Lower lobe of right lung (tissue), 2 donors: Measurements from ENCODE around the gene HHEX. TPM values are rescaled to one million over a fixed set of nuclear protein-coding genes. Genes with fewer than 3 reads are reported as not detected.
"Not testable (repeated sequence)": the region's sequence is repeated elsewhere in the genome, so short reads cannot be mapped to it uniquely, and the experiment has no call there.

Experiments used
- ATAC-seq, 2 donors: fragments of 200-7000 bp; cut with Tn5 transposase; one replicate each; pipeline ENCODE4 v1.9.1; 2020 to 2022; ENCODE audit warnings: mild to moderate bottlenecking in 2 of 2, moderate library complexity in 2 of 2
- DNase-seq: peaks from one replicate; pipeline ENCODE4 v3.0.0-alpha.2; 2020
- H3K27ac ChIP-seq: fragments of 200-600 bp; one replicate; pipeline ENCODE4 v1.8.0; 2022
- H3K27me3 ChIP-seq: fragments of 200-600 bp; one replicate; pipeline ENCODE4 v1.8.0; 2022; ENCODE audit warnings: low read depth
- H3K36me3 ChIP-seq: fragments of 200-600 bp; one replicate; pipeline ENCODE4 v1.8.0; 2022; ENCODE audit warnings: mild to moderate bottlenecking
- H3K4me1 ChIP-seq: fragments of 200-600 bp; one replicate; pipeline ENCODE4 v1.8.0; 2022
- H3K4me3 ChIP-seq: fragments of 200-600 bp; one replicate; pipeline ENCODE4 v1.8.0; 2022; ENCODE audit warnings: mild to moderate bottlenecking
- H3K9me3 ChIP-seq: fragments of 200-600 bp; one replicate; pipeline ENCODE4 v1.8.0; 2022
- CTCF ChIP-seq: fragments of 200-600 bp; IDR thresholded peaks from one replicate; pipeline ENCODE4 v1.8.0; 2022; ENCODE audit warnings: antibody characterized with exemption, mild to moderate bottlenecking
- intact Hi-C: fragments of 100-400 bp; cut with DNase I; formaldehyde crosslinking; loops from one replicate; pipeline ENCODE4 v1.11.0; 2022
- total RNA-seq: library from RNA; stranded (reverse); fragmentation: NEBNext Ultra II Directional; extraction: Animal tissue kit (Norgen Biotek cat#: 25700); gene quantifications from one replicate; pipeline ENCODE4 v1.2.1, GENCODE V29; 2021
- donor health status: DM: no; HTN: yes; CAD: no; lungs with severe emphysema.

The HHEX gene
- total RNA-seq, 1 donor from 2014 or later: 19.5 TPM

- intact Hi-C loops: no loop called here
- no peaks in the 10 kb centered on the region for H3K4me1 ChIP-seq
- no peak for TF ChIP-seq CTCF
- no peaks in the 10 kb centered on the region for H3K27me3 ChIP-seq
- DNase-seq (no peak), ATAC-seq (no peak)
- H3K4me3 ChIP-seq: no peak overlapping the region
- H3K36me3 ChIP-seq: no peaks in the 10 kb centered on the region
- no peak overlapping the region for H3K27ac ChIP-seq
- no peaks in the 10 kb centered on the region for H3K9me3 ChIP-seq
Observed at GRCh38 chr10:92737484-92737883, 47.7 kb downstream of the HHEX start.

- no peak for TF ChIP-seq CTCF
- Histone ChIP-seq H3K4me1 (no peaks in the 10 kb centered on the region), H3K27ac (no peak overlapping the region), H3K27me3 (no peaks in the 10 kb centered on the region), H3K9me3 (no peaks in the 10 kb centered on the region), H3K4me3 (no peak overlapping the region), H3K36me3 (no peaks in the 10 kb centered on the region)
- intact Hi-C loops: no loop called here
- ATAC-seq (no peak), DNase-seq (no peak)
Observed at GRCh38 chr10:92740762-92741161, 51.0 kb downstream of the HHEX start.

GRCh38 chr10:92741741-92742140 lies 52.0 kb downstream of the HHEX start:
- ATAC-seq, H3K36me3 ChIP-seq, intact Hi-C loops, DNase-seq, H3K4me1 ChIP-seq, H3K9me3 ChIP-seq, H3K27me3 ChIP-seq, H3K4me3 ChIP-seq, H3K27ac ChIP-seq: not testable (repeated sequence)

- peak; percentile 56 to 67 for ATAC-seq
Observed at GRCh38 chr10:92742331-92743228, 52.8 kb downstream of the HHEX start.

More at GRCh38 chr10:92742331-92743228, 52.8 kb downstream of the HHEX start:
- no peak overlapping the region for H3K4me3 ChIP-seq
- H3K27me3 ChIP-seq: no peaks in the 10 kb centered on the region
- intact Hi-C loops: no loop called here
- H3K36me3 ChIP-seq: no peaks in the 10 kb centered on the region
- H3K4me1 ChIP-seq: no peaks in the 10 kb centered on the region
- no peak for DNase-seq
- no peak overlapping the region for H3K27ac ChIP-seq
- H3K9me3 ChIP-seq: no peaks in the 10 kb centered on the region
- TF ChIP-seq CTCF: no peak

Other genes starting within 250 kb of the HHEX start
- gene IDE, start 115.9 kb upstream of the HHEX start, total RNA-seq: 26.3 TPM
- gene KIF11, start 96.8 kb upstream of the HHEX start, total RNA-seq: 1.8 TPM
- gene EXOC6, start 158.6 kb downstream of the HHEX start, total RNA-seq: 19.6 TPM